H9 (cell line): ENCODE data around the gene VTN. TPM values are rescaled to one million over a fixed set of nuclear protein-coding genes. Genes with fewer than 3 reads are reported as not detected.

Source experiments
- DNase-seq: peaks from one replicate; pipeline ENCODE4 v3.0.0-alpha.2; 2017
- H2AFZ ChIP-seq: one replicate; pipeline ENCODE4 v1.6.1; 2013; ENCODE audit warnings: mild to moderate bottlenecking, low read length, control low read depth, moderate library complexity
- H2AK5ac ChIP-seq: 2 replicates; pipeline ENCODE4 v1.6.1; 2013; ENCODE audit warnings: low read length, control low read depth, mixed read lengths; ENCODE audit not compliant: insufficient read length
- H2BK120ac ChIP-seq: one replicate; pipeline ENCODE4 v1.6.1; 2013; ENCODE audit warnings: low read depth, mild to moderate bottlenecking, low read length, control low read depth, inconsistent platforms; ENCODE audit not compliant: poor library complexity, severe bottlenecking
- H2BK12ac ChIP-seq: 2 replicates; pipeline ENCODE4 v1.6.1; 2013; ENCODE audit warnings: low read length, control low read depth, mixed read lengths, low read depth; ENCODE audit not compliant: insufficient read length
- H2BK15ac ChIP-seq: 2 replicates; pipeline ENCODE4 v1.6.1; 2013; ENCODE audit warnings: low read depth, low read length, control low read depth
- H2BK20ac ChIP-seq: one replicate; pipeline ENCODE4 v1.6.1; 2013; ENCODE audit warnings: low read depth, mild to moderate bottlenecking, low read length, control low read depth, inconsistent platforms; ENCODE audit not compliant: poor library complexity, severe bottlenecking
- H2BK5ac ChIP-seq: 2 replicates; pipeline ENCODE4 v1.6.1; 2013; ENCODE audit warnings: low read length, control low read depth, mixed read lengths; ENCODE audit not compliant: insufficient read length
- H3K14ac ChIP-seq: 2 replicates; pipeline ENCODE4 v1.6.1; 2013; ENCODE audit warnings: low read length, control low read depth; ENCODE audit not compliant: insufficient read depth
- H3K18ac ChIP-seq: 2 replicates; pipeline ENCODE4 v1.6.1; 2013; ENCODE audit warnings: low read depth, mild to moderate bottlenecking, mixed read lengths, low read length, control low read depth; ENCODE audit not compliant: insufficient read length
- H3K23ac ChIP-seq: 2 replicates; pipeline ENCODE4 v1.6.1; 2013; ENCODE audit warnings: low read length, control low read depth, mixed read lengths, low read depth; ENCODE audit not compliant: insufficient read length
- H3K23me2 ChIP-seq: 2 replicates; pipeline ENCODE4 v1.6.1; 2013; ENCODE audit warnings: low read depth, mild to moderate bottlenecking, mixed read lengths, low read length, control low read depth; ENCODE audit not compliant: insufficient read length, poor library complexity, severe bottlenecking
- H3K27ac ChIP-seq: 2 replicates; pipeline ENCODE4 v1.5.1; 2013; ENCODE audit warnings: low read length, control low read depth, mixed read lengths, low read depth; ENCODE audit not compliant: insufficient read length
- H3K27me3 ChIP-seq: 2 replicates; pipeline ENCODE4 v1.6.1; 2013; ENCODE audit warnings: low read length, control low read depth, inconsistent platforms; ENCODE audit not compliant: insufficient read depth
- H3K4ac ChIP-seq: 2 replicates; pipeline ENCODE4 v1.6.1; 2013; ENCODE audit warnings: low read depth, mild to moderate bottlenecking, control low read depth, inconsistent platforms, low read length, moderate library complexity
- H3K4me1 ChIP-seq: 2 replicates; pipeline ENCODE4 v1.6.1; 2013; ENCODE audit warnings: low read length, control low read depth, inconsistent platforms; ENCODE audit not compliant: insufficient read depth
- H3K4me2 ChIP-seq: 2 replicates; pipeline ENCODE4 v1.6.1; 2013; ENCODE audit warnings: low read length, control low read depth, mixed read lengths; ENCODE audit not compliant: insufficient read length, insufficient read depth
- H3K56ac ChIP-seq: 2 replicates; pipeline ENCODE4 v1.6.1; 2013; ENCODE audit warnings: low read depth, mild to moderate bottlenecking, mixed read lengths, low read length, control low read depth; ENCODE audit not compliant: insufficient read length
- H3K79me1 ChIP-seq: 2 replicates; pipeline ENCODE4 v1.6.1; 2013; ENCODE audit warnings: low read depth, mild to moderate bottlenecking, moderate library complexity, low read length, control low read depth, inconsistent platforms; ENCODE audit not compliant: insufficient read depth, poor library complexity, severe bottlenecking
- H3K79me2 ChIP-seq: 2 replicates; pipeline ENCODE4 v1.6.1; 2013; ENCODE audit warnings: low read length, control low read depth, inconsistent platforms; ENCODE audit not compliant: insufficient read depth
- H3K9ac ChIP-seq: 2 replicates; pipeline ENCODE4 v1.6.1; 2013; ENCODE audit warnings: low read length, control low read depth, mixed read lengths; ENCODE audit not compliant: insufficient read length; ENCODE audit errors: extremely low read depth
- H3K9me3 ChIP-seq: one replicate; pipeline ENCODE4 v1.6.1; 2013; ENCODE audit warnings: low read depth, low read length, inconsistent platforms; ENCODE audit not compliant: control insufficient read depth
- H3T11ph ChIP-seq: one replicate; pipeline ENCODE4 v1.6.1; 2013; ENCODE audit warnings: mild to moderate bottlenecking, low read length, control low read depth, inconsistent platforms
- H4K20me1 ChIP-seq: one replicate; pipeline ENCODE4 v1.6.1; 2013; ENCODE audit not compliant: control insufficient read depth, insufficient read length, insufficient read depth
- H4K5ac ChIP-seq: 2 replicates; pipeline ENCODE4 v1.6.1; 2013; ENCODE audit warnings: low read depth, mild to moderate bottlenecking, mixed read lengths, low read length, control low read depth; ENCODE audit not compliant: insufficient read length
- H4K8ac ChIP-seq: replicated peaks from 2 replicates; pipeline ENCODE4 v1.6.1; 2013; ENCODE audit warnings: low read length, control low read depth, mixed read lengths, low read depth; ENCODE audit not compliant: insufficient read length
- H4K91ac ChIP-seq: 2 replicates; pipeline ENCODE4 v1.6.1; 2013; ENCODE audit warnings: low read depth, mild to moderate bottlenecking, moderate library complexity, mixed read lengths, low read length, control low read depth; ENCODE audit not compliant: insufficient read length
- H3K27ac Mint-ChIP-seq, 3 experiments: 2 replicates in 2 of 3; 3 replicates in 1 of 3; pipeline ENCODE4 v1.8.0; 2020 to 2021; ENCODE audit warnings: mixed read lengths in 3 of 3, mild to moderate bottlenecking in 1 of 3, moderate library complexity in 1 of 3
- H3K27me3 Mint-ChIP-seq: 2 replicates; pipeline ENCODE4 v1.8.0; 2021; ENCODE audit warnings: low read depth, mild to moderate bottlenecking, moderate library complexity, mixed read lengths
- H3K36me3 Mint-ChIP-seq, 3 experiments: 2 replicates in 2 of 3; 3 replicates in 1 of 3; pipeline ENCODE4 v1.8.0; 2020 to 2021; ENCODE audit warnings: low read depth in 3 of 3, mixed read lengths in 3 of 3; ENCODE audit not compliant: insufficient read depth in 1 of 3
- H3K4me1 Mint-ChIP-seq, 2 experiments: 2 replicates each; pipeline ENCODE4 v1.8.0; 2020; ENCODE audit warnings: mixed read lengths in 2 of 2
- H3K4me3 Mint-ChIP-seq, 2 experiments: 2 replicates in 1 of 2; 3 replicates in 1 of 2; pipeline ENCODE4 v1.8.0; 2020 to 2021; ENCODE audit warnings: mild to moderate bottlenecking in 2 of 2, mixed read lengths in 2 of 2, moderate library complexity in 1 of 2
- H3K9me3 Mint-ChIP-seq, 2 experiments: 2 replicates in 1 of 2; 3 replicates in 1 of 2; pipeline ENCODE4 v1.8.0; 2020; ENCODE audit warnings: mild to moderate bottlenecking in 2 of 2, mixed read lengths in 2 of 2, moderate library complexity in 1 of 2
- CTCF ChIP-seq: fragments of 200-600 bp; sonication (generic); conservative IDR thresholded peaks from 3 replicates; pipeline ENCODE4 v1.8.0; 2021; ENCODE audit warnings: antibody characterized with exemption, mild to moderate bottlenecking
- WGBS: extraction: QIAGEN DNeasy Blood & Tissue Kit; methylation state at CpG from one replicate; pipeline ENCODE4 v1.1.7; 2013; ENCODE audit warnings: missing lambda C conversion rate, low lambda C conversion rate, mixed read lengths; ENCODE audit not compliant: insufficient read length; ENCODE audit errors: extremely low coverage; 5-methylcytosine and 5-hydroxymethylcytosine counted together
- total RNA-seq: library from RNA; stranded (reverse); gene quantifications from 2 replicates; pipeline ENCODE4 v1.2.1, GENCODE V29; 2021

VTN gene
- total RNA-seq, 1 experiment from 2014 or later, result not detected

- Histone ChIP-seq H3K4ac (no peak overlapping the region), H3T11ph (no peak overlapping the region), H3K9ac (no peak overlapping the region), H4K20me1 (no peaks in the 10 kb centered on the region), H2BK120ac (no peak overlapping the region), H3K79me1 (no peaks in the 10 kb centered on the region), H3K18ac (no peak overlapping the region), H4K8ac (no peak overlapping the region), H3K27me3 (no peaks in the 10 kb centered on the region), H2AFZ (no peak overlapping the region), H2BK12ac (no peak overlapping the region), H2BK20ac (no peak overlapping the region), H4K5ac (no peak overlapping the region), H3K56ac (no peak overlapping the region), H3K4me2 (no peak overlapping the region), H2BK15ac (no peak overlapping the region), H4K91ac (no peak overlapping the region), H2AK5ac (no peak overlapping the region), H3K79me2 (no peaks in the 10 kb centered on the region), H3K14ac (no peak overlapping the region), H3K9me3 (no peaks in the 10 kb centered on the region), H3K23ac (no peak overlapping the region), H3K27ac (no peak overlapping the region), H3K4me1 (no peaks in the 10 kb centered on the region), H2BK5ac (no peak overlapping the region), H3K23me2 (no peaks in the 10 kb centered on the region)
- no CpG with 5 or more reads among the region's 9 CpGs for WGBS
- H3K4me3 Mint-ChIP-seq, result no peak overlapping the region
- H3K4me1 Mint-ChIP-seq, result peaks cover 16 to 17% of the 10 kb centered on the region in 2 experiments
- DNase-seq, result no peak
- no peaks in the 10 kb centered on the region for H3K9me3 Mint-ChIP-seq
- 0 out of 7 replicates have a peak overlapping the region, but pooled peaks of 1 of the 3 experiments have one; percentile 28 for H3K27ac Mint-ChIP-seq
- no peak for TF ChIP-seq CTCF
- H3K36me3 Mint-ChIP-seq, result peaks cover 22 to 79% (median 69%) of the 10 kb centered on the region in 3 experiments; a peak in 6 of 7 replicates
- H3K27me3 Mint-ChIP-seq, result no peaks in the 10 kb centered on the region
Observed at GRCh38 chr17:28344011-28344410, 26.1 kb downstream of the VTN start.
